Ascending aorta (tissue), 2 donors: Measurements from ENCODE around the gene TMTC2. TPM values are rescaled to one million over a fixed set of nuclear protein-coding genes. Genes with fewer than 3 reads are reported as not detected.

Experiments used
- DNase-seq, 2 donors: peaks; one replicate each; pipeline ENCODE4 v3.0.0-alpha.2; 2019; ENCODE audit warnings: low spot score in 2 of 2
- H3K27ac ChIP-seq, 2 donors: fragments of 200-600 bp; sonication (generic); one replicate each; pipeline ENCODE4 v1.5.1; 2016 to 2017; ENCODE audit warnings: mild to moderate bottlenecking in 1 of 2
- H3K27me3 ChIP-seq: fragments of 200-600 bp; sonication (generic); one replicate; pipeline ENCODE4 v1.5.1; 2017
- H3K36me3 ChIP-seq, 2 donors: fragments of 200-600 bp; sonication (generic); one replicate each; pipeline ENCODE4 v1.5.1; 2016
- H3K4me1 ChIP-seq, 2 donors: fragments of 200-600 bp; sonication (generic); one replicate each; pipeline ENCODE4 v1.5.1; 2016 to 2017; ENCODE audit warnings: mild to moderate bottlenecking in 1 of 2
- H3K4me3 ChIP-seq, 2 donors: fragments of 200-600 bp; sonication (generic); one replicate each; pipeline ENCODE4 v1.5.1; 2016 to 2017; ENCODE audit warnings: mild to moderate bottlenecking in 1 of 2
- H3K9me3 ChIP-seq, 2 donors: fragments of 200-600 bp; sonication (generic); one replicate each; pipeline ENCODE4 v1.5.1; 2016
- CTCF ChIP-seq, 3 experiments: fragments of 200-600 bp in 2 of 3; fragments of 450-650 bp in 1 of 3; sonication (generic) in 2 of 3; IDR thresholded peaks; one replicate each; pipeline ENCODE4 v1.5.1; 2016 to 2019; ENCODE audit warnings: antibody characterized with exemption in 3 of 3, mild to moderate bottlenecking in 1 of 3, moderate library complexity in 1 of 3
- intact Hi-C: fragments of 100-400 bp; cut with DNase I; formaldehyde crosslinking; loops from one replicate; pipeline ENCODE4 v1.15.1; 2023
- total RNA-seq: library from RNA; depleted of rRNA; stranded (reverse); fragments of >200 nt; gene quantifications from one replicate; pipeline ENCODE4 v1.1.0, GENCODE V29; 2016

TMTC2 gene
- total RNA-seq, 1 donor from 2014 or later = 6.8 TPM

- no peaks in the 10 kb centered on the region for H3K36me3 ChIP-seq
- H3K9me3 ChIP-seq = no peaks in the 10 kb centered on the region
- intact Hi-C loops = no loop called here
- H3K27ac ChIP-seq = no peak overlapping the region
- no peaks in the 10 kb centered on the region for H3K4me1 ChIP-seq
- H3K4me3 ChIP-seq = no peak overlapping the region
- no peak for DNase-seq
- no peak for TF ChIP-seq CTCF (IDR thresholded peaks at IDR 0.05)
- no peaks in the 10 kb centered on the region for H3K27me3 ChIP-seq
Measured at GRCh38 chr12:82958966-82959365, 272.3 kb downstream of the TMTC2 start.

- H3K36me3 ChIP-seq = no peaks in the 10 kb centered on the region
- H3K4me1 ChIP-seq = no peaks in the 10 kb centered on the region
- no peak overlapping the region for H3K27ac ChIP-seq
- DNase-seq = no peak
- intact Hi-C loops = no loop called here
- H3K27me3 ChIP-seq = no peaks in the 10 kb centered on the region
- no peak for TF ChIP-seq CTCF (IDR thresholded peaks at IDR 0.05)
- no peak overlapping the region for H3K4me3 ChIP-seq
- no peaks in the 10 kb centered on the region for H3K9me3 ChIP-seq
Measured at GRCh38 chr12:82959821-82960220, 273.1 kb downstream of the TMTC2 start.

- intact Hi-C loops = no loop called here
- no peak for DNase-seq
- Histone ChIP-seq H3K36me3 (no peaks in the 10 kb centered on the region), H3K9me3 (no peaks in the 10 kb centered on the region), H3K4me3 (no peak overlapping the region), H3K27ac (no peak overlapping the region), H3K27me3 (no peaks in the 10 kb centered on the region), H3K4me1 (no peaks in the 10 kb centered on the region)
- no peak for TF ChIP-seq CTCF (IDR thresholded peaks at IDR 0.05)
Measured at GRCh38 chr12:82961835-82962234, 275.1 kb downstream of the TMTC2 start.

- no peak for TF ChIP-seq CTCF (IDR thresholded peaks at IDR 0.05)
- intact Hi-C loops = no loop called here
Measured at GRCh38 chr12:82963956-82964355, 277.2 kb downstream of the TMTC2 start.

GRCh38 chr12:82964446-82964845 lies 277.7 kb downstream of the TMTC2 start:
- Histone ChIP-seq H3K4me3 (no peak overlapping the region), H3K27ac (no peak overlapping the region), H3K27me3 (no peaks in the 10 kb centered on the region), H3K36me3 (no peaks in the 10 kb centered on the region), H3K9me3 (no peaks in the 10 kb centered on the region), H3K4me1 (no peaks in the 10 kb centered on the region)
- no peak for DNase-seq
- TF ChIP-seq CTCF (IDR thresholded peaks at IDR 0.05) = no peak
- intact Hi-C loops = no loop called here

More at GRCh38 chr12:82963956-82964355, 277.2 kb downstream of the TMTC2 start:
- H3K27me3 ChIP-seq = no peaks in the 10 kb centered on the region
- H3K4me1 ChIP-seq = no peaks in the 10 kb centered on the region
- no peak overlapping the region for H3K27ac ChIP-seq
- H3K9me3 ChIP-seq = no peaks in the 10 kb centered on the region
- no peaks in the 10 kb centered on the region for H3K36me3 ChIP-seq
- no peak for DNase-seq
- no peak overlapping the region for H3K4me3 ChIP-seq

- no peaks in the 10 kb centered on the region for H3K36me3 ChIP-seq
- no peak for TF ChIP-seq CTCF (IDR thresholded peaks at IDR 0.05)
- H3K27ac ChIP-seq = no peak overlapping the region
- DNase-seq = no peak
- H3K27me3 ChIP-seq = no peaks in the 10 kb centered on the region
- H3K4me3 ChIP-seq = no peak overlapping the region
- H3K4me1 ChIP-seq = no peaks in the 10 kb centered on the region
- no peaks in the 10 kb centered on the region for H3K9me3 ChIP-seq
- intact Hi-C loops = no loop called here
Measured at GRCh38 chr12:82966001-82966559, 279.4 kb downstream of the TMTC2 start.
